Endodermal cell (in vitro differentiated cells): Measurements from ENCODE around the gene COX10. TPM values are rescaled to one million over a fixed set of nuclear protein-coding genes. Genes with fewer than 3 reads are reported as not detected.

Experiments used
- DNase-seq: peaks from one replicate; pipeline ENCODE4 v3.0.0-alpha.2; 2017
- H3K27ac ChIP-seq: 2 replicates; pipeline ENCODE4 v1.5.1; 2013; ENCODE audit warnings: mild to moderate bottlenecking, low read depth, low read length, moderate library complexity
- H3K27me3 ChIP-seq: 2 replicates; pipeline ENCODE4 v1.6.1; 2013; ENCODE audit warnings: mild to moderate bottlenecking, low read length, moderate library complexity; ENCODE audit not compliant: insufficient read depth, control insufficient read depth, poor library complexity, severe bottlenecking
- H3K36me3 ChIP-seq: 2 replicates; pipeline ENCODE4 v1.7.0; 2013; ENCODE audit warnings: mild to moderate bottlenecking, low read length, moderate library complexity; ENCODE audit not compliant: control insufficient read depth, insufficient read depth
- H3K4me1 ChIP-seq: one replicate; pipeline ENCODE4 v1.7.0; 2013; ENCODE audit warnings: low read length; ENCODE audit not compliant: control insufficient read depth, insufficient read depth
- H3K4me3 ChIP-seq: 2 replicates; pipeline ENCODE4 v1.5.1; 2013; ENCODE audit warnings: mild to moderate bottlenecking, low read length, moderate library complexity
- H3K9ac ChIP-seq: 2 replicates; pipeline ENCODE4 v1.6.1; 2013; ENCODE audit warnings: mild to moderate bottlenecking, low read length, moderate library complexity; ENCODE audit not compliant: poor library complexity, severe bottlenecking; ENCODE audit errors: extremely low read depth
- H3K9me3 ChIP-seq: 2 replicates; pipeline ENCODE4 v1.6.1; 2013; ENCODE audit warnings: mild to moderate bottlenecking, low read length, moderate library complexity; ENCODE audit not compliant: control insufficient read depth
- H3K27ac Mint-ChIP-seq: 2 replicates; pipeline ENCODE4 v1.8.0; 2020; ENCODE audit warnings: mixed read lengths
- H3K27me3 Mint-ChIP-seq: 2 replicates; pipeline ENCODE4 v1.8.0; 2021; ENCODE audit warnings: mild to moderate bottlenecking, mixed read lengths; ENCODE audit not compliant: insufficient read depth
- H3K36me3 Mint-ChIP-seq: 2 replicates; pipeline ENCODE4 v1.8.0; 2020; ENCODE audit warnings: low read depth, mixed read lengths
- H3K4me1 Mint-ChIP-seq: 2 replicates; pipeline ENCODE4 v1.8.0; 2020; ENCODE audit warnings: mixed read lengths
- H3K4me3 Mint-ChIP-seq: 2 replicates; pipeline ENCODE4 v1.8.0; 2020; ENCODE audit warnings: mild to moderate bottlenecking, moderate library complexity, mixed read lengths
- H3K9me3 Mint-ChIP-seq: 2 replicates; pipeline ENCODE4 v1.8.0; 2020; ENCODE audit warnings: mild to moderate bottlenecking, mixed read lengths
- CTCF ChIP-seq: fragments of 200-600 bp; sonication (generic); conservative IDR thresholded peaks from 2 replicates; pipeline ENCODE4 v1.5.0; 2021; ENCODE audit warnings: antibody characterized with exemption, mild to moderate bottlenecking
- WGBS, 2 experiments: methylation state at CpG; one replicate each; pipeline versions ENCODE4 v1.1.5 to v1.1.7; 2013; ENCODE audit warnings: missing lambda C conversion rate in 2 of 2, mixed read lengths in 1 of 2; ENCODE audit not compliant: insufficient coverage in 1 of 2, insufficient read length in 1 of 2; 5-methylcytosine and 5-hydroxymethylcytosine counted together
- total RNA-seq, 2 donors: library from RNA; stranded (reverse); fragmentation: NEBNext Ultra II Directional in 1 of 2; extraction: Animal tissue kit (Norgen Biotek cat#: 25700) in 1 of 2; gene quantifications; 2 replicates in 1 of 2; 3 replicates in 1 of 2; pipeline ENCODE4 v1.2.1, GENCODE V29; 2021

Gene COX10
- total RNA-seq, 2 donors from 2014 or later = 15.0 to 15.4 TPM

DNA sequence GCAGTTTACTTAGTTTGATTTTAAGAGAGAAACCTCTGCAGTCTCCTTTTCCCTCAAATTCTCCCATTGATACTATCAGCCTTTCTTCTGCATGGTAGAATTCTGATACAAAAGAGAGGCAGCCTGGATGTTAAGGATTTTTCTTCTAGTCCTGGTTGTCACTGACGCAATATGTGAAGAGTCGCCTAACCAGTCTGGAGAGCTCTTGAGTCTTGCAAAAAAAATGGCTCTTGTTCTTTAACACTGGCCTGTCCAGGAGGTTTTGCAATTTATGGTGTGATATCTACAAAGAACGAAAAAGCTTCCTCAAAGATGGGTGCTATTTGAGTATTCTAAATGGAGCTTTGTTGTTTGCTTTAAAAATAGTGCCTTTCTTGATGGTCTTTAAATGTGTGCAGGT lies 28.9 kb downstream of the COX10 start:
- Histone ChIP-seq H3K4me1 (peaks cover 2% of the 10 kb centered on the region), H3K9ac (no peak overlapping the region), H3K27ac (no peak overlapping the region), H3K4me3 (no peak overlapping the region), H3K9me3 (no peaks in the 10 kb centered on the region), H3K27me3 (no peaks in the 10 kb centered on the region), H3K36me3 (peaks cover 6% of the 10 kb centered on the region)
- H3K9me3 Mint-ChIP-seq = no peaks in the 10 kb centered on the region
- no peak overlapping the region for H3K4me3 Mint-ChIP-seq
- no peak for TF ChIP-seq CTCF
- H3K36me3 Mint-ChIP-seq = peaks cover 3% of the 10 kb centered on the region
- 93 to 97% methylated on average over 3 of the region's 3 CpGs for WGBS, 2 experiments
- no peaks in the 10 kb centered on the region for H3K27me3 Mint-ChIP-seq
- H3K4me1 Mint-ChIP-seq = peaks cover 14% of the 10 kb centered on the region
- no peak overlapping the region for H3K27ac Mint-ChIP-seq
- DNase-seq = no peak

DNA sequence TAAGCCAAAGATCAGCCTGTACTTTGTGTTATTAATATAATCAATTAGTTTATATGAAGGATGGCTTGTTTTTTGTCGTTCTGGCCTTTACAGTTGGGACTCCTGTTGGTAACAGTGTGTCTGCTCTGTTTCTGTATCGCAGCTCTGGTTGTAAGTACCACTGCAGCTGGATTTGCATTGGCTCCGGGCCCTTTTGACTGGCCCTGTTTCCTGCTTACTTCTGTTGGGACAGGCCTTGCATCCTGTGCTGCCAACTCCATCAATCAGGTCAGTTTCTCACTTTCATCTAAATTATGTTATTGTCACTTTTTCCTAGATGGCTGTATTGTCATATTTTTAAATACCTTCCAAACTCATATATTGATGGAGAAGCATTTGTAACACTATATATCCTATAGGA lies 32.7 kb downstream of the COX10 start:
- no peak for TF ChIP-seq CTCF
- Mint-ChIP-seq H3K27me3 (no peaks in the 10 kb centered on the region), H3K9me3 (no peaks in the 10 kb centered on the region), H3K4me1 (no peaks in the 10 kb centered on the region), H3K36me3 (no peaks in the 10 kb centered on the region), H3K4me3 (no peak overlapping the region), H3K27ac (no peak overlapping the region)
- no peak overlapping the region for H3K9ac ChIP-seq
- peaks cover 11% of the 10 kb centered on the region for H3K36me3 ChIP-seq
- H3K27ac ChIP-seq = no peak overlapping the region
- no peaks in the 10 kb centered on the region for H3K27me3 ChIP-seq
- WGBS, 2 experiments = 93 to 94% methylated on average over 2 to 3 of the region's 3 CpGs
- H3K9me3 ChIP-seq = no peaks in the 10 kb centered on the region
- H3K4me3 ChIP-seq = no peak overlapping the region
- no peaks in the 10 kb centered on the region for H3K4me1 ChIP-seq
- DNase-seq = no peak

DNA sequence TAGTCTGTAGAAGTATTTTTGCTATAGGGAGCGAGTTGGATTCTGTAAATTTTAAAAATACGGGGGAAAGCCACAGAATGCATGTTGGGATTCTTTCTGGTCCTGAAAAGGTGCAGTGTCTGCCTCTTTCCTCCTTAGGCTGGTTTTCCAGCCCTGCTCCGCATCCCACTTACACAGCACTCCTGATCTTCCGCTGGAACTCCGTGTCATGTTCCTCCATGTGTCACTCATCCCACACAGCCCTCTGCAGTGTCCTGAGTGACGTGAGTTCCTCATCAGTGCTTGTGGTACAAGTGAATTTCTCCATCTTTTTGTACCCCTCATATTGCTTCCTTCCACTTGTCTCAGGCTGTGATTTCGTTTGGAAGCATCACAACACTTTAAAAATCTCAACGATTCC lies 34.5 kb downstream of the COX10 start:
- H3K9me3 Mint-ChIP-seq = no peaks in the 10 kb centered on the region
- no peak for DNase-seq
- Histone ChIP-seq H3K36me3 (peaks cover 11% of the 10 kb centered on the region), H3K27me3 (no peaks in the 10 kb centered on the region), H3K4me1 (no peaks in the 10 kb centered on the region), H3K4me3 (no peak overlapping the region), H3K27ac (no peak overlapping the region), H3K9ac (no peak overlapping the region), H3K9me3 (no peaks in the 10 kb centered on the region)
- no peaks in the 10 kb centered on the region for H3K36me3 Mint-ChIP-seq
- WGBS, 2 experiments = 91 to 92% methylated on average over 4 to 8 of the region's 8 CpGs
- H3K27ac Mint-ChIP-seq = no peak overlapping the region
- no peaks in the 10 kb centered on the region for H3K4me1 Mint-ChIP-seq
- no peaks in the 10 kb centered on the region for H3K27me3 Mint-ChIP-seq
- H3K4me3 Mint-ChIP-seq = no peak overlapping the region
- no peak for TF ChIP-seq CTCF
